ENCODE data around the gene COL11A1.
A peak's percentile ranks its signal among the peaks of the same experiment; 100 is the strongest.

Gene COL11A1

DNA sequence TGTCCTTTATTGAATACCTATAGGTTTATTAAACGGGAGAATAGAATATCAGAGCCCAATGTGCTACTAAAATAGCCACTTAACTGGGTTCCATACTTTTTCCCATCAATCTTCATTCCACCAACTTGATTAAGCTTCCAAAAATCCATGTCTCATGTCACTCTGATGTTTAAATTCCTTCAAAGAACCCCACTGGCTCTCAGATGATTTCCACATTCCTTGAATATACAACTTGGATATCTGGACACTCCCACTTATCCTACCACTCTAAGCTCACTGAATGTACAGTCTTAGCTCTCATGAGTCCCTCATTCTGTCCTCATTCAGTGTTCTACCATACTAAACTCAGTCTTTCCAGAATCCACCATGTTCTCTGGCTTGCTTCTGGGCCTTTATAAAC, 21.1 kb downstream of the COL11A1 start:
- DNase-seq (ENCODE audit: insufficient read length, low spot score) (no peak), FAIRE-seq (no peak)
- TF ChIP-seq, protein P1, sequence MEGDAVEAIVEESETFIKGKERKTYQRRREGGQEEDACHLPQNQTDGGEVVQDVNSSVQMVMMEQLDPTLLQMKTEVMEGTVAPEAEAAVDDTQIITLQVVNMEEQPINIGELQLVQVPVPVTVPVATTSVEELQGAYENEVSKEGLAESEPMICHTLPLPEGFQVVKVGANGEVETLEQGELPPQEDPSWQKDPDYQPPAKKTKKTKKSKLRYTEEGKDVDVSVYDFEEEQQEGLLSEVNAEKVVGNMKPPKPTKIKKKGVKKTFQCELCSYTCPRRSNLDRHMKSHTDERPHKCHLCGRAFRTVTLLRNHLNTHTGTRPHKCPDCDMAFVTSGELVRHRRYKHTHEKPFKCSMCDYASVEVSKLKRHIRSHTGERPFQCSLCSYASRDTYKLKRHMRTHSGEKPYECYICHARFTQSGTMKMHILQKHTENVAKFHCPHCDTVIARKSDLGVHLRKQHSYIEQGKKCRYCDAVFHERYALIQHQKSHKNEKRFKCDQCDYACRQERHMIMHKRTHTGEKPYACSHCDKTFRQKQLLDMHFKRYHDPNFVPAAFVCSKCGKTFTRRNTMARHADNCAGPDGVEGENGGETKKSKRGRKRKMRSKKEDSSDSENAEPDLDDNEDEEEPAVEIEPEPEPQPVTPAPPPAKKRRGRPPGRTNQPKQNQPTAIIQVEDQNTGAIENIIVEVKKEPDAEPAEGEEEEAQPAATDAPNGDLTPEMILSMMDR (IDR thresholded peaks at IDR 0.05; ENCODE audit: insufficient read depth, missing control alignments): no peak

DNA sequence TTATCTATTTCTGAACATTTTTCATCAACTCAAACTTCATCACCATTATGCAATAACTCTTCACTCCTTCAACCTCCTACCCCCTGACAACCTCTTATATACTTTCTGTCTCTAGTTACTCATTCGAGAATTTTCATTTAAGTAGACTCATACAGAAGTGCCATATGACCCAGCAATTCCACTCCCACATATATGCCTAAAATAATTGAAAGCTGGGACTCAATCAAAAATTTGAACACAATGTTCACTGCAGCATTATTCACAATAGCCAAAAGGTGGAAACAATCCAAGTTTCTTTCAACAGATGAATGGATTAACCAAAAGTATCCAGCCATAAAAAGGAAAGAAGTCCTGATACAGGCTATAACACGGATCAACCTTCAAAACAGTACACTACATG, 24.1 kb downstream of the COL11A1 start:
- DNase-seq (ENCODE audit: insufficient read length, low spot score): no peak
- TF ChIP-seq, protein P1 (IDR thresholded peaks at IDR 0.05; ENCODE audit: insufficient read depth, missing control alignments): no peak
- FAIRE-seq: no peak

DNA sequence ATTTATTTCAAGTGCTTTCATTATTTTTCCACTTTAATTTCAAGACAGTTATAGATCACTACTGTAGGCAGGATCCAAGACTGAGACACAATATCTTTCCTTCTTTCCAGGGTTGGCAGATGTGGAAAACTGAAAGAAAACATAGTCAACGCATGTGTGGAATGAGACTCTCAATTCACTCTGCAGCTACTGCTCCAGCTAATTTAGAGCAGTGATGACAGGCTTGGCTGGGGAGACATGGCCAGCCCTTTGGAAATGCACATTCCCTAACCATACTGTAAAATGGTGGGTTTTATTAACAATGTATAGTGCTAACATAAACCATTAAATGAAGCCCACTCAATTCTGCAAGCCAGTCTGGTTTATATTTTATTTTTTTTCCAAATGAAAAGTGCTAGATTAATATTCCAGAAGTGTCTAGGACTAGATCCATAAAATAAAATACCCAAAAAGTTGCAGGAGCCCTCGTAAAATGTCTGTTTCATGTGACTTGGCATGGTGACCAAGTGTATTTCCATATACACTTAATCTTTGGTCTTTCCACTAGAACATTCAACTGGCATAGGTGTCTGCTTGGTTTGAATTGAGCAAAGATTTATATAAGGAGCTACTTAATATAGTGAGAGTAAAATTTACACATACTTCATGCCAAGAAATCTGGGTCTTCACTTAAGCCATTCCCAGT, 32.9 kb downstream of the COL11A1 start:
- FAIRE-seq (no peak), DNase-seq (ENCODE audit: insufficient read length, low spot score) (no peak)
- TF ChIP-seq, protein P1 (IDR thresholded peaks at IDR 0.05; ENCODE audit: insufficient read depth, missing control alignments): no peak

DNA sequence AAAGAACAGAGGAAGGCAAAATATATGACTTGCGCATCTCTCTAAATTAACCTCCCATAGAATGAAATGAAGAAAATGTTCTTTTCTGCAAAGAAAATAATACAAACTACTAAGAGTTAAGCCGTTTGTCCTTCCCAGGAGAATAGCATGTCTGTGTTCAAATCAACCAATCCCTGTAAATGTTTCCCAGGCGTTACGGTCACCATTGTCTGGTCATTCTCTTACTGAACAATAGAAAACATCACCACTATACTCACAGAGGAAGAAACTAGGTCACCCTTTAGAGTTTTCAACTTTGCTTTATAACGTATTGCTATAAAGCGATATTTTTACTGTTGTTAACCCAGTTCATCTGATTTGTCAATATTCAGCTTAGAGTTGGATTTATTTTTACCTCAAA, 34.1 kb downstream of the COL11A1 start:
- FAIRE-seq (no peak), DNase-seq (ENCODE audit: insufficient read length, low spot score) (no peak)
- TF ChIP-seq, protein P1 (IDR thresholded peaks at IDR 0.05; ENCODE audit: insufficient read depth, missing control alignments): no peak

DNA sequence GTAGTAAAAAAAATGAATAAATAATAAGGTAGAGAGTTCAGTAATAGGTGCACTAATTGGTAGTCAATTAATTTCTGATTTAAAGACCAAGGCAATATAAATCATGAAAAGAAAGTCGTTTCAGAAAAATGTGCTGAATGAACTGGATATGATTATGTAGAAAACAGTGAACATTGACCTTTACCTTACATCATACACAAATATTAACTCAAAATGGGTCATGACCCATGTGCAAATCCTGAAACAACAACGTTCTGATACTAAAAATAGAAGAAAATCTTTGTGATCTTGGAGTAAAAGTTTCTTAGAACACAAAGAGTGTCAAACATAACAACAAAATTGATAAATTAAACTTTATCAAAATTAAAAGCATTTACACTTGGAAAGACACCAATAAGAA, 39.1 kb downstream of the COL11A1 start:
- peak; percentile 48 for FAIRE-seq
- TF ChIP-seq, protein P1 (IDR thresholded peaks at IDR 0.05; ENCODE audit: insufficient read depth, missing control alignments): no peak
- DNase-seq (ENCODE audit: insufficient read length, low spot score): no peak

DNA sequence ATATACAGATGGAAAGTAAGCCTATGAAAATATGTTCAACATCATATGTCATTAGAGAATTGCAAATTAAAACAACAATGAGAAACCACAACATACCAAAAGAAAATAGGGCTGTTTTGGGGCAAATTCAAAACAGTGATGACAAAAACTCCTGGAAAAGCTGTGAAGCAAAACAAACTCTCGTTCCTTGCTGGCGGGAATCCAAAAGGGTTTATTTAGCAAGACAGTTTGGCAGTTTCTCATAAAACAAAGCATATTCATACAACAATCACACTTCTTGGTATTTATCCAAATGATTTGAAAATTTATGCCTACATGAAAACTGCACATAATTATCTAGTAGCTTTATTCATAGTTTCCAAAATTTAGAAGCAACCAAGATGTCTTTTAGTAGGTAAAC, 44.4 kb downstream of the COL11A1 start:
- DNase-seq (ENCODE audit: insufficient read length, low spot score): no peak

DNA sequence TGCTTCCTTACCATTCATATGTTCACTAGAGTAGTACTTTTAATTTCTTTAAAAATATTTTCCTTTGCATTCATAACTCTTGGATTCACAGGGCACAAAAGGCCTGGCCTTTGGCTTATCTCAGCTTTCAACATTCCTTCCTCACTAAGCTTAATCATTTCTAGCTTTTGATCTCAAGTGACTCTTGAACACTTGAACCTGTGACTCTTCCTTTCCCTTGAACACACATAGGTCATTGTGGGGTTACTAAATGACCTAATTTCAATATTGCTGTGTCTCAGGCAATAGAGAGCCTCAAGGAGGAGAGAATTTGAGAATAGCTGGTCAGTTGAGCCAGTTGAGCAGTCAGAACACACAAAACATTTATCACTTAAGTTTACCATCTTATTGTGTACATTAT, 49.9 kb downstream of the COL11A1 start:
- DNase-seq (ENCODE audit: insufficient read length, low spot score): no peak
- TF ChIP-seq, protein P1 (IDR thresholded peaks at IDR 0.05; ENCODE audit: insufficient read depth, missing control alignments): no peak

More for the DNA sequence above, 44.4 kb downstream of the COL11A1 start:
- no peak for FAIRE-seq
- TF ChIP-seq, protein P1 (IDR thresholded peaks at IDR 0.05; ENCODE audit: insufficient read depth, missing control alignments): no peak

More for the DNA sequence above, 49.9 kb downstream of the COL11A1 start:
- FAIRE-seq: no peak
